RWPE2 (cell line): ENCODE results near the gene BARD1.

Experiments used
- ATAC-seq: fragments of 200-7000 bp; cut with Tn5 transposase; 3 replicates; pipeline ENCODE4 v1.9.1; 2021; ENCODE audit warnings: low read depth
- DNase-seq: peaks from one replicate; pipeline ENCODE4 v3.0.0-alpha.2; 2020; ENCODE audit warnings: low spot score
- H3K27ac ChIP-seq: fragments of 450-650 bp; 2 replicates; pipeline ENCODE4 v1.5.1; 2017; ENCODE audit warnings: mild to moderate bottlenecking; ENCODE audit not compliant: poor library complexity, severe bottlenecking
- H3K27me3 ChIP-seq: fragments of 250-450 bp; sonication (Bioruptor Pico); 2 replicates; pipeline ENCODE4 v1.5.1; 2021; ENCODE audit warnings: mild to moderate bottlenecking, moderate library complexity; ENCODE audit not compliant: insufficient read depth, poor library complexity, severe bottlenecking
- H3K36me3 ChIP-seq: fragments of 250-450 bp; sonication (Bioruptor Pico); 2 replicates; pipeline ENCODE4 v1.5.1; 2020; ENCODE audit warnings: low read depth, mild to moderate bottlenecking, moderate library complexity
- H3K4me1 ChIP-seq: fragments of 250-450 bp; sonication (Bioruptor Pico); 2 replicates; pipeline ENCODE4 v1.5.1; 2021; ENCODE audit warnings: mild to moderate bottlenecking, moderate library complexity; ENCODE audit not compliant: insufficient read depth, poor library complexity, severe bottlenecking
- H3K4me3 ChIP-seq: fragments of 250-450 bp; sonication (Bioruptor Pico); 2 replicates; pipeline ENCODE4 v1.5.1; 2021; ENCODE audit warnings: mild to moderate bottlenecking, moderate library complexity; ENCODE audit not compliant: severe bottlenecking
- H3K9me3 ChIP-seq: fragments of 250-450 bp; sonication (Bioruptor Pico); 2 replicates; pipeline ENCODE4 v1.5.1; 2021; ENCODE audit warnings: mild to moderate bottlenecking, moderate library complexity; ENCODE audit not compliant: severe bottlenecking
- TF ChIP-seq, protein P1 (sequence below): fragments of 450-650 bp; IDR thresholded peaks from one replicate; pipeline ENCODE4 v1.5.1; 2017; ENCODE audit warnings: mild to moderate bottlenecking, moderate library complexity; ENCODE audit not compliant: poor library complexity, severe bottlenecking

The BARD1 gene

DNA sequence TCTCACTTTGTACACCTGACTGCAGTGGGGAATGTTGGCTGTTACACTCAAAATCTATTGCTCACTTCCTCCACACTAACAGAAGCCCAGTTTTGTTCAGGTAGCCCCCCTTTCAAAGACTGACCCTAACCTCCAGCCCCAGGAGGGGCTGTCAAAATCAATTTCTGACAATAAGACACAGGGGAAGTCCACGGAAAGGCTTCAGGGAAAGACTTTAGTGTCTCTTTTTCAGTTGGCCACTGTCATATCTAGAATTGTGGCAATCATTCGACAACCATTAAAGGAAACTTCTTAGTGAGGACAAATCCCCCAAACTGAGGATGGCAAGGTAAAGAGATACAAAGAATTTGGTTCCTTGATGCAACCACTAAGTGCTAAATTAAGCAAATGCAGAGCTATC, 59.0 kb downstream of the BARD1 start:
- Histone ChIP-seq H3K27ac (no peak overlapping the region), H3K9me3 (no peaks in the 10 kb centered on the region), H3K36me3 (peaks cover 53% of the 10 kb centered on the region), H3K27me3 (no peaks in the 10 kb centered on the region), H3K4me1 (no peaks in the 10 kb centered on the region), H3K4me3 (no peak overlapping the region)
- DNase-seq (no peak), ATAC-seq (no peak)
- TF ChIP-seq, protein P1, sequence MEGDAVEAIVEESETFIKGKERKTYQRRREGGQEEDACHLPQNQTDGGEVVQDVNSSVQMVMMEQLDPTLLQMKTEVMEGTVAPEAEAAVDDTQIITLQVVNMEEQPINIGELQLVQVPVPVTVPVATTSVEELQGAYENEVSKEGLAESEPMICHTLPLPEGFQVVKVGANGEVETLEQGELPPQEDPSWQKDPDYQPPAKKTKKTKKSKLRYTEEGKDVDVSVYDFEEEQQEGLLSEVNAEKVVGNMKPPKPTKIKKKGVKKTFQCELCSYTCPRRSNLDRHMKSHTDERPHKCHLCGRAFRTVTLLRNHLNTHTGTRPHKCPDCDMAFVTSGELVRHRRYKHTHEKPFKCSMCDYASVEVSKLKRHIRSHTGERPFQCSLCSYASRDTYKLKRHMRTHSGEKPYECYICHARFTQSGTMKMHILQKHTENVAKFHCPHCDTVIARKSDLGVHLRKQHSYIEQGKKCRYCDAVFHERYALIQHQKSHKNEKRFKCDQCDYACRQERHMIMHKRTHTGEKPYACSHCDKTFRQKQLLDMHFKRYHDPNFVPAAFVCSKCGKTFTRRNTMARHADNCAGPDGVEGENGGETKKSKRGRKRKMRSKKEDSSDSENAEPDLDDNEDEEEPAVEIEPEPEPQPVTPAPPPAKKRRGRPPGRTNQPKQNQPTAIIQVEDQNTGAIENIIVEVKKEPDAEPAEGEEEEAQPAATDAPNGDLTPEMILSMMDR, result no peak

DNA sequence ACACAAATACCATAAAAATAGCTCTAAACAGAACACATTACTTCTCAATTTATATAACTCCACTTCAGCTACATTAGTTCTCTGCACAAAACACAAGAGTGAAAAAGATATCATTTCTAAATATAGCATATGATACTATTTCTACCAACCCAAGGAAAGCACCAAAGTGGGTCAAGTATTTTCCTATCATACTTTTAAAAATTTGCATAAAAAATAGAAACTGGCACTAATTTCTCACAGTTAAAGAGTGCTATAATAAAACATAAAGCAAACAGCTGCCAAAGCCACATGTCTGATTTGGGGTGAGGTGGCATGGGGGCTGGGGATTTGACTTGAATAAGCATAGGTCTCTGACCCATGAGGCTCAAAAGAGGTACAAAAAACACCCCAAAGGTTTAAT, 61.5 kb downstream of the BARD1 start:
- no peak for DNase-seq
- no peaks in the 10 kb centered on the region for H3K4me1 ChIP-seq
- TF ChIP-seq, protein P1, result no peak
- H3K4me3 ChIP-seq, result no peak overlapping the region
- H3K9me3 ChIP-seq, result no peaks in the 10 kb centered on the region
- H3K36me3 ChIP-seq, result peaks cover 56% of the 10 kb centered on the region
- no peak overlapping the region for H3K27ac ChIP-seq
- ATAC-seq, result no peak
- H3K27me3 ChIP-seq, result no peaks in the 10 kb centered on the region

DNA sequence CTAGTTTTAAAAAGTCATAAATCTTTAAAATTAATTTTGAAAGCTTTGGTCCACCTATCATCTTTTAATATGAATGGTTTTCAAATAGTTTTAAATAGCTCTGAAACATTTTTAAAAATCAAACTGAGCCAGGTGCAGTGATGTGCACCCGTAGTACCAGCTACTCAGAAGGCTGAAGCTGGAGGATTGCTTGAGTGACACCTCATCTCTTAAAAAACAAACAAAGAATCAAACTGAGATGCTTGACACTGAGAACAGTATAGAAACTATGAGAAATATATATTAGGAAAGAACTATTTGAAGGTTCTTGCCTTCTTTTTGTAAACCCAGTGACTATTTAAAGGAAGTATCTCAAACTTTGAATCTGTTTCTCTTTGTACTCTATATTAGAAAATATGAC, 67.4 kb downstream of the BARD1 start:
- no peaks in the 10 kb centered on the region for H3K4me1 ChIP-seq
- peaks cover 52% of the 10 kb centered on the region for H3K36me3 ChIP-seq
- ATAC-seq (no peak), DNase-seq (no peak)
- no peak overlapping the region for H3K27ac ChIP-seq
- no peaks in the 10 kb centered on the region for H3K9me3 ChIP-seq
- H3K27me3 ChIP-seq, result no peaks in the 10 kb centered on the region
- TF ChIP-seq, protein P1, result no peak
- no peak overlapping the region for H3K4me3 ChIP-seq

DNA sequence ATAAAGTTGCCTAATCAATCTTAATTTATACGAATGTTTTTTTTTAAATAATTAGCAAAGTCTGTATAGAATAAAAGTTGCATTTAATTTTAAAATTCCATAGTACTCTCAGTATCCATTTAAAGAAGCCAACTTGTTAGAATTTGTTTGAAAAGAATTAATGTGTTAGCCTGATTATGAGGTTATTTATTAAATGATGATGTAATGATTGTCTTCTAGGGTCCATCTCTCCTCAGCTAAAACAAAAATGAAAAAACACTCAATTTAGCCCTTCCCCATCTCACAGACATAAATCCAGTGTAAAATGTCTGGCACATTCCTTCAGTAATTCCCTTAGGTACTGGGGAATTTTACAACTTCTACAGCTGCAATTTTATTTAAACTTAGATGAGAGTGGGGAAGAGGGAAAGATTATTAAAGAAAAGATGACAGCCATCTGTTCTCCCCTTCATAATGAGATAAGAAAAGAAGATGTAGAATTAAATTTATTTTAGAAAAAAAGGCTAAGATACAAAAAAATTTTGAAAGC, 68.6 kb downstream of the BARD1 start:
- H3K27ac ChIP-seq, result no peak overlapping the region
- TF ChIP-seq, protein P1, result no peak
- peaks cover 46% of the 10 kb centered on the region for H3K36me3 ChIP-seq
- no peaks in the 10 kb centered on the region for H3K27me3 ChIP-seq
- no peak overlapping the region for H3K4me3 ChIP-seq
- H3K4me1 ChIP-seq, result no peaks in the 10 kb centered on the region
- no peaks in the 10 kb centered on the region for H3K9me3 ChIP-seq
- ATAC-seq (no peak), DNase-seq (no peak)

DNA sequence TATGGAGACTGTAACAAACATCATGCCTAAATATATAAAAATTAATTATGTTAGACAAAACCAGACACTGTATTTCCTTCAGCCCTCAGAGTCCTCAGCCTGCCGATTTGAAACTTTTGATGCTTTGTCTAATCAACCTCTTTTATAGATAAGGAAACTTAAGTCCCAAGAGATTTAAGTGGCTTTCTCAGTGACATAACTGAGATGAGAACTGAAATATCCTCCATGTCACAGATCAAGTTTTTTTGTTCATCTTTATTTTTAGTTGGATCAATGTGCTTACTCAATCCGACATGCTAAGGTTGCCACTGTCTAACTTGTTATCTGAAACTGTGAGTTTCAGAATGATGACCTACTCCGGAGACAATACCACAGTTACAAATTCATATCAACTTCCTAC, 72.3 kb downstream of the BARD1 start:
- TF ChIP-seq, protein P1, result no peak
- H3K4me1 ChIP-seq, result no peaks in the 10 kb centered on the region

More for the DNA sequence above, 72.3 kb downstream of the BARD1 start:
- no peaks in the 10 kb centered on the region for H3K27me3 ChIP-seq
- no peak overlapping the region for H3K27ac ChIP-seq
- H3K36me3 ChIP-seq, result peaks cover 34% of the 10 kb centered on the region
- ATAC-seq (no peak), DNase-seq (no peak)
- H3K4me3 ChIP-seq, result no peak overlapping the region
- H3K9me3 ChIP-seq, result no peaks in the 10 kb centered on the region
